Mesenchymal stem cell (in vitro differentiated cells and primary cell): ENCODE measurements around the gene VCPKMT.

Experiments
- DNase-seq: peaks from one replicate; pipeline ENCODE4 v3.0.0-alpha.2; 2013
- H2AFZ ChIP-seq: one replicate; pipeline ENCODE4 v1.6.1; 2013; ENCODE audit warnings: low read depth, mild to moderate bottlenecking, control low read depth, inconsistent platforms, low read length, moderate library complexity
- H2AK5ac ChIP-seq: 2 replicates; pipeline ENCODE4 v1.6.1; 2013; ENCODE audit warnings: low read length, moderate library complexity, mild to moderate bottlenecking, inconsistent platforms; ENCODE audit not compliant: severe bottlenecking
- H2BK120ac ChIP-seq: one replicate; pipeline ENCODE4 v1.6.1; 2013; ENCODE audit warnings: low read depth, mild to moderate bottlenecking, inconsistent platforms, low read length, moderate library complexity
- H2BK12ac ChIP-seq, 2 experiments: one replicate each; pipeline ENCODE4 v1.6.1; 2013; ENCODE audit warnings: inconsistent platforms in 2 of 2, low read length in 2 of 2, mild to moderate bottlenecking in 2 of 2, moderate library complexity in 2 of 2, control low read depth in 1 of 2
- H2BK15ac ChIP-seq: one replicate; pipeline ENCODE4 v1.6.1; 2013; ENCODE audit warnings: mild to moderate bottlenecking, low read depth, inconsistent platforms; ENCODE audit not compliant: poor library complexity, severe bottlenecking
- H2BK5ac ChIP-seq: 2 replicates; pipeline ENCODE4 v1.6.1; 2013; ENCODE audit warnings: low read depth, mild to moderate bottlenecking, low read length, control low read depth, inconsistent platforms; ENCODE audit not compliant: poor library complexity, severe bottlenecking
- H3K14ac ChIP-seq, 2 experiments: one replicate each; pipeline ENCODE4 v1.6.1; 2013; ENCODE audit warnings: inconsistent platforms in 2 of 2, low read length in 2 of 2, control low read depth in 1 of 2, mild to moderate bottlenecking in 1 of 2, moderate library complexity in 1 of 2
- H3K18ac ChIP-seq, 2 experiments: one replicate each; pipeline ENCODE4 v1.6.1; 2013; ENCODE audit warnings: inconsistent platforms in 2 of 2, low read length in 2 of 2, control low read depth in 1 of 2, low read depth in 1 of 2, mild to moderate bottlenecking in 1 of 2
- H3K23ac ChIP-seq, 2 experiments: one replicate each; pipeline ENCODE4 v1.6.1; 2013; ENCODE audit warnings: inconsistent platforms in 2 of 2, low read length in 2 of 2, mild to moderate bottlenecking in 2 of 2, moderate library complexity in 2 of 2, control low read depth in 1 of 2
- H3K27ac ChIP-seq: 2 replicates; pipeline ENCODE4 v1.5.1; 2013; ENCODE audit warnings: mild to moderate bottlenecking, moderate library complexity, low read length, control low read depth, inconsistent platforms; ENCODE audit not compliant: poor library complexity, severe bottlenecking
- H3K27me3 ChIP-seq, 2 experiments: 2 replicates each; pipeline versions ENCODE4 v1.6.1 to v1.7.0; 2013; ENCODE audit warnings: low read length in 2 of 2, mild to moderate bottlenecking in 2 of 2, moderate library complexity in 2 of 2, control low read depth in 1 of 2, inconsistent platforms in 1 of 2; ENCODE audit not compliant: control insufficient read depth in 1 of 2, insufficient read depth in 1 of 2
- H3K36me3 ChIP-seq, 2 experiments: 2 replicates each; pipeline versions ENCODE4 v1.6.1 to v1.7.0; 2013; ENCODE audit warnings: low read length in 2 of 2, control low read depth in 1 of 2, inconsistent platforms in 1 of 2, low read depth in 1 of 2, mild to moderate bottlenecking in 1 of 2; ENCODE audit not compliant: insufficient read depth in 2 of 2, control insufficient read depth in 1 of 2
- H3K4ac ChIP-seq, 2 experiments: one replicate each; pipeline ENCODE4 v1.6.1; 2013; ENCODE audit warnings: inconsistent platforms in 2 of 2, low read length in 2 of 2, mild to moderate bottlenecking in 2 of 2, moderate library complexity in 2 of 2, control low read depth in 1 of 2, low read depth in 1 of 2
- H3K4me1 ChIP-seq: 2 replicates; pipeline ENCODE4 v1.6.1; 2013; ENCODE audit warnings: low read depth, low read length, control low read depth; ENCODE audit not compliant: control insufficient read depth, insufficient read depth
- H3K4me2 ChIP-seq: 2 replicates; pipeline ENCODE4 v1.6.1; 2013; ENCODE audit warnings: low read length, mild to moderate bottlenecking, inconsistent platforms; ENCODE audit not compliant: poor library complexity, severe bottlenecking
- H3K4me3 ChIP-seq, 2 experiments: 2 replicates each; pipeline versions ENCODE4 v1.5.1 to v1.7.0; 2013; ENCODE audit warnings: low read length in 2 of 2, mild to moderate bottlenecking in 2 of 2, control low read depth in 1 of 2, low read depth in 1 of 2; ENCODE audit not compliant: insufficient read depth in 1 of 2
- H3K79me1 ChIP-seq: replicated peaks from 2 replicates; pipeline ENCODE4 v1.6.1; 2013; ENCODE audit warnings: mild to moderate bottlenecking, control low read depth, low read length, inconsistent platforms; ENCODE audit not compliant: poor library complexity, severe bottlenecking
- H3K9ac ChIP-seq: 2 replicates; pipeline ENCODE4 v1.7.0; 2013; ENCODE audit warnings: mild to moderate bottlenecking, low read length, moderate library complexity
- H3K9me3 ChIP-seq: 2 replicates; pipeline ENCODE4 v1.7.0; 2013; ENCODE audit warnings: mild to moderate bottlenecking, low read length; ENCODE audit not compliant: control insufficient read depth
- H4K8ac ChIP-seq: one replicate; pipeline ENCODE4 v1.6.1; 2013; ENCODE audit warnings: inconsistent platforms, mild to moderate bottlenecking, low read length, moderate library complexity
- H4K91ac ChIP-seq: one replicate; pipeline ENCODE4 v1.6.1; 2013; ENCODE audit warnings: mild to moderate bottlenecking, low read length, inconsistent platforms
- WGBS: methylation state at CpG from one replicate; pipeline ENCODE4 v1.1.7; 2013; ENCODE audit warnings: mixed read lengths; 5-methylcytosine and 5-hydroxymethylcytosine counted together

VCPKMT gene

GRCh38 chr14:50094056-50094755 is 22.2 kb downstream of the VCPKMT start:
- H3K4me1 ChIP-seq = peaks cover 1% of the 10 kb centered on the region

GRCh38 chr14:50093496-50093895 is 22.9 kb downstream of the VCPKMT start:
- H3K18ac ChIP-seq = no peak overlapping the region
- H3K4me2 ChIP-seq = no peak overlapping the region
- H3K4me1 ChIP-seq = peaks cover 1% of the 10 kb centered on the region
- H3K79me1 ChIP-seq = no peaks in the 10 kb centered on the region
- no peak overlapping the region for H4K8ac ChIP-seq
- no peak overlapping the region for H3K14ac ChIP-seq
- no peak overlapping the region for H2BK120ac ChIP-seq
- H2BK5ac ChIP-seq = no peak overlapping the region
- no peak overlapping the region for H3K23ac ChIP-seq
- no peak overlapping the region for H3K4me3 ChIP-seq
- no peak overlapping the region for H3K9ac ChIP-seq
- peaks cover 5 to 13% of the 10 kb centered on the region in 2 experiments for H3K36me3 ChIP-seq
- no peak overlapping the region for H3K27ac ChIP-seq
- WGBS = 89% methylated on average over 1 of the region's 2 CpGs
- H4K91ac ChIP-seq = no peak overlapping the region
- DNase-seq = no peak
- no peaks in the 10 kb centered on the region for H3K9me3 ChIP-seq
- no peak overlapping the region for H3K4ac ChIP-seq
- H2BK12ac ChIP-seq = no peak overlapping the region
- H3K27me3 ChIP-seq = no peaks in the 10 kb centered on the region
- H2AK5ac ChIP-seq = no peak overlapping the region
- no peak overlapping the region for H2AFZ ChIP-seq
- no peak overlapping the region for H2BK15ac ChIP-seq

More at GRCh38 chr14:50094056-50094755, 22.2 kb downstream of the VCPKMT start:
- H2AFZ ChIP-seq = no peak overlapping the region
- no peak overlapping the region for H3K27ac ChIP-seq
- H3K4me2 ChIP-seq = no peak overlapping the region
- no peak overlapping the region for H2BK12ac ChIP-seq
- DNase-seq = no peak
- 93% methylated on average over 8 of the region's 11 CpGs for WGBS
- no peak overlapping the region for H3K23ac ChIP-seq
- H3K14ac ChIP-seq = no peak overlapping the region
- no peak overlapping the region for H3K18ac ChIP-seq
- H3K79me1 ChIP-seq = no peaks in the 10 kb centered on the region
- H2BK5ac ChIP-seq = no peak overlapping the region
- no peak overlapping the region for H3K9ac ChIP-seq
- no peak overlapping the region for H2AK5ac ChIP-seq
- H3K27me3 ChIP-seq = no peaks in the 10 kb centered on the region
- no peak overlapping the region for H2BK15ac ChIP-seq
- H2BK120ac ChIP-seq = no peak overlapping the region
- no peak overlapping the region for H3K4ac ChIP-seq
- peaks cover 0 to 9% of the 10 kb centered on the region in 2 experiments for H3K36me3 ChIP-seq
- no peak overlapping the region for H4K91ac ChIP-seq
- no peaks in the 10 kb centered on the region for H3K9me3 ChIP-seq
- no peak overlapping the region for H3K4me3 ChIP-seq
- H4K8ac ChIP-seq = no peak overlapping the region

GRCh38 chr14:50092006-50092555 is 24.3 kb downstream of the VCPKMT start:
- H3K4ac ChIP-seq = no peak overlapping the region
- no peak overlapping the region for H4K91ac ChIP-seq
- H3K9me3 ChIP-seq = no peaks in the 10 kb centered on the region

GRCh38 chr14:50091240-50091913 is 25.0 kb downstream of the VCPKMT start:
- Histone ChIP-seq H4K91ac (no peak overlapping the region), H2BK12ac (no peak overlapping the region), H3K4me1 (peaks cover 1% of the 10 kb centered on the region), H3K23ac (no peak overlapping the region), H3K27ac (no peak overlapping the region), H3K18ac (no peak overlapping the region), H3K79me1 (no peaks in the 10 kb centered on the region), H4K8ac (peak overlapping the region; percentile 10), H3K27me3 (no peaks in the 10 kb centered on the region), H2BK5ac (no peak overlapping the region), H3K4ac (no peak overlapping the region), H2AFZ (no peak overlapping the region), H3K4me3 (no peak overlapping the region), H3K36me3 (peaks cover 6 to 13% of the 10 kb centered on the region in 2 experiments), H2BK15ac (no peak overlapping the region), H3K9me3 (no peaks in the 10 kb centered on the region), H2AK5ac (no peak overlapping the region), H3K4me2 (no peak overlapping the region), H2BK120ac (no peak overlapping the region), H3K14ac (no peak overlapping the region), H3K9ac (no peak overlapping the region)
- no peak for DNase-seq
- 95% methylated on average over 7 of the region's 7 CpGs for WGBS

More at GRCh38 chr14:50092006-50092555, 24.3 kb downstream of the VCPKMT start:
- H2AK5ac ChIP-seq = no peak overlapping the region
- H3K14ac ChIP-seq = no peak overlapping the region
- no peak overlapping the region for H2AFZ ChIP-seq
- H2BK120ac ChIP-seq = no peak overlapping the region
- no peak overlapping the region for H2BK5ac ChIP-seq
- no peak overlapping the region for H3K4me3 ChIP-seq
- no peaks in the 10 kb centered on the region for H3K27me3 ChIP-seq
- no peak overlapping the region for H3K18ac ChIP-seq
- no peak overlapping the region for H2BK12ac ChIP-seq
- H3K23ac ChIP-seq = no peak overlapping the region
- H3K4me2 ChIP-seq = no peak overlapping the region
- H3K79me1 ChIP-seq = no peaks in the 10 kb centered on the region
- no peak overlapping the region for H2BK15ac ChIP-seq
- H3K36me3 ChIP-seq = peaks cover 6 to 13% of the 10 kb centered on the region in 2 experiments
- H4K8ac ChIP-seq = no peak overlapping the region
- H3K9ac ChIP-seq = no peak overlapping the region
- no peak overlapping the region for H3K27ac ChIP-seq
- 95% methylated on average over 6 of the region's 6 CpGs for WGBS
- peaks cover 1% of the 10 kb centered on the region for H3K4me1 ChIP-seq
- no peak for DNase-seq
